CD4-positive, alpha-beta T cell treated with Interleukin-15 for 1 hour (primary cell): ENCODE data around the gene TOP3A.
"Not testable (repeated sequence)": the region's sequence is repeated elsewhere in the genome, so short reads cannot be mapped to it uniquely, and the experiment has no call there.

ENCODE experiments used
- DNase-seq: peaks from one replicate; pipeline ENCODE4 v3.0.0-alpha.2; 2020

Gene TOP3A

GRCh38 chr17:18314731-18315561 is at the start of gene TOP3A, which contains the start of gene SMCR8:
Gene TOP3A, minus strand, starts transcription at chr17:18314994. Its CDS starts 216 bp downstream, at chr17:18314778.
Gene SMCR8, plus strand, starts transcription at chr17:18315293. Its CDS starts 497 bp downstream, at chr17:18315790.
- DNase-seq, result peak; percentile 98

GRCh38 chr17:18364166-18364565 is 49.4 kb upstream of the TOP3A start:
- DNase-seq, result no peak

- peak; percentile 88 for DNase-seq
Measured at GRCh38 chr17:18363101-18364049, 48.6 kb upstream of the TOP3A start, which contains the start of gene SHMT1. Gene SHMT1, minus strand, starts transcription at chr17:18363550. Its CDS starts 7,569 bp downstream, at chr17:18355981.

- no peak for DNase-seq
Measured at GRCh38 chr17:18362698-18363100, 47.9 kb upstream of the TOP3A start.

- DNase-seq, result no peak
Measured at GRCh38 chr17:18361837-18362697, 47.3 kb upstream of the TOP3A start.

GRCh38 chr17:18360518-18360917 is 45.7 kb upstream of the TOP3A start:
- no peak for DNase-seq

- no peak for DNase-seq
Measured at GRCh38 chr17:18356624-18357023, 41.8 kb upstream of the TOP3A start.

GRCh38 chr17:18353541-18353940 is 38.7 kb upstream of the TOP3A start:
- no peak for DNase-seq

GRCh38 chr17:18344021-18344420 is 29.2 kb upstream of the TOP3A start:
- no peak for DNase-seq

- no peak for DNase-seq
Measured at GRCh38 chr17:18339933-18340332, 25.1 kb upstream of the TOP3A start.

GRCh38 chr17:18338158-18338557 is 23.4 kb upstream of the TOP3A start:
- DNase-seq, result not testable (repeated sequence)

GRCh38 chr17:18332909-18333489 is 18.2 kb upstream of the TOP3A start:
- DNase-seq, result no peak

GRCh38 chr17:18331879-18332278 is 17.1 kb upstream of the TOP3A start:
- no peak for DNase-seq

- DNase-seq, result no peak
Measured at GRCh38 chr17:18328643-18329204, 13.9 kb upstream of the TOP3A start.

- DNase-seq, result no peak
Measured at GRCh38 chr17:18327556-18327955, 12.8 kb upstream of the TOP3A start.

- DNase-seq, result no peak
Measured at GRCh38 chr17:18327093-18327492, 12.3 kb upstream of the TOP3A start.

GRCh38 chr17:18326572-18326971 is 11.8 kb upstream of the TOP3A start:
- DNase-seq, result no peak

- DNase-seq, result no peak
Measured at GRCh38 chr17:18326039-18326438, 11.2 kb upstream of the TOP3A start.

- DNase-seq, result no peak
Measured at GRCh38 chr17:18324140-18325050, 9.6 kb upstream of the TOP3A start.

- DNase-seq, result no peak
Measured at GRCh38 chr17:18323507-18324139, 8.8 kb upstream of the TOP3A start.
